ENCODE data around the gene CNDP2.
"Not testable (repeated sequence)": the region's sequence is repeated elsewhere in the genome, so short reads cannot be mapped to it uniquely, and the experiment has no call there.

CNDP2 gene

GRCh38 chr18:74562131-74562730, 66.1 kb downstream of the CNDP2 start:
- TF ChIP-seq, protein P1, sequence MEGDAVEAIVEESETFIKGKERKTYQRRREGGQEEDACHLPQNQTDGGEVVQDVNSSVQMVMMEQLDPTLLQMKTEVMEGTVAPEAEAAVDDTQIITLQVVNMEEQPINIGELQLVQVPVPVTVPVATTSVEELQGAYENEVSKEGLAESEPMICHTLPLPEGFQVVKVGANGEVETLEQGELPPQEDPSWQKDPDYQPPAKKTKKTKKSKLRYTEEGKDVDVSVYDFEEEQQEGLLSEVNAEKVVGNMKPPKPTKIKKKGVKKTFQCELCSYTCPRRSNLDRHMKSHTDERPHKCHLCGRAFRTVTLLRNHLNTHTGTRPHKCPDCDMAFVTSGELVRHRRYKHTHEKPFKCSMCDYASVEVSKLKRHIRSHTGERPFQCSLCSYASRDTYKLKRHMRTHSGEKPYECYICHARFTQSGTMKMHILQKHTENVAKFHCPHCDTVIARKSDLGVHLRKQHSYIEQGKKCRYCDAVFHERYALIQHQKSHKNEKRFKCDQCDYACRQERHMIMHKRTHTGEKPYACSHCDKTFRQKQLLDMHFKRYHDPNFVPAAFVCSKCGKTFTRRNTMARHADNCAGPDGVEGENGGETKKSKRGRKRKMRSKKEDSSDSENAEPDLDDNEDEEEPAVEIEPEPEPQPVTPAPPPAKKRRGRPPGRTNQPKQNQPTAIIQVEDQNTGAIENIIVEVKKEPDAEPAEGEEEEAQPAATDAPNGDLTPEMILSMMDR (IDR thresholded peaks at IDR 0.05; ENCODE audit: insufficient read depth, low read length, poor library complexity, severe bottlenecking) = no peak
- no peak for TF ChIP-seq EZH2phosphoT487 (conservative IDR thresholded peaks at IDR 0.05; ENCODE audit: low read length)
- H3K79me2 ChIP-seq (ENCODE audit: insufficient read depth, low read length) = no peaks in the 10 kb centered on the region
- no peak overlapping the region for H3K4me3 ChIP-seq (ENCODE audit: insufficient read depth, low read length, poor library complexity, severe bottlenecking)
- no peaks in the 10 kb centered on the region for H4K20me1 ChIP-seq (ENCODE audit: low read depth, low read length)
- no peak overlapping the region for H3K27ac ChIP-seq (ENCODE audit: low read depth, low read length)
- no peak overlapping the region for H3K4me2 ChIP-seq (ENCODE audit: low read depth, low read length, poor library complexity, severe bottlenecking)
- H3K27me3 ChIP-seq (ENCODE audit: low read length) = no peaks in the 10 kb centered on the region
- H3K9ac ChIP-seq (ENCODE audit: low read length) = no peak overlapping the region
- H2AFZ ChIP-seq (ENCODE audit: low read depth, low read length, severe bottlenecking) = no peak overlapping the region
- peaks cover 5% of the 10 kb centered on the region; the same call in 1 of the 2 replicates for H3K9me3 ChIP-seq (ENCODE audit: insufficient read depth, low read length)
- H3K9me2 ChIP-seq (replicated peaks; ENCODE audit: insufficient read depth, low read length) = no peaks in the 10 kb centered on the region
- H3F3A ChIP-seq (ENCODE audit: insufficient read depth) = no peaks in the 10 kb centered on the region
- no peaks in the 10 kb centered on the region for H3K36me3 ChIP-seq (ENCODE audit: low read length)

DNA sequence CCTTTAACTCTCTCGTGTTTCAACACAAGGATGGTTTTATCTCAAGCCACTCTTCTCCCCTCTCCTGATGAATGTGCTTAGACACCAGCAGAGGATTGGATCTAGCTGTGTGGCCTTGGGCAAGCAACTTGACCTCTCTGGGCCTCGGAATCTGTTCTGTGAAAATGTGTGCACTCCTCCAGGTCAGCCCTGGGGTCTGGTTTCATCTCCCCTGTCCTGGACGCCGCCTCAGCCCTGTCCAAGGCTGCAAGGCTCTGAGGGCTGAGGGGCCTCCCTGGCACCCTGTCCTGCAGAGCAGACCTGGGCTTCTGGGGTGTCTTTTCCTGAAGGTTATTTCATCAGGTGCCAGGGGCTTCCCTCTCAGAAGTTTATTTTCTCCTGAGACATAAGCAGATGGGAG, 66.6 kb downstream of the CNDP2 start:
- no peak overlapping the region for H3K27ac ChIP-seq (ENCODE audit: low read depth, low read length)
- no peak overlapping the region for H3K4me2 ChIP-seq (ENCODE audit: low read depth, low read length, poor library complexity, severe bottlenecking)
- H3K27me3 ChIP-seq (ENCODE audit: low read length) = no peaks in the 10 kb centered on the region
- H2AFZ ChIP-seq (ENCODE audit: low read depth, low read length, severe bottlenecking) = no peak overlapping the region
- no peaks in the 10 kb centered on the region for H3K9me2 ChIP-seq (replicated peaks; ENCODE audit: insufficient read depth, low read length)
- no peaks in the 10 kb centered on the region for H3K79me2 ChIP-seq (ENCODE audit: insufficient read depth, low read length)
- H3F3A ChIP-seq (ENCODE audit: insufficient read depth) = no peaks in the 10 kb centered on the region
- no peak overlapping the region for H3K9ac ChIP-seq (ENCODE audit: low read length)
- H3K4me3 ChIP-seq (ENCODE audit: insufficient read depth, low read length, poor library complexity, severe bottlenecking) = no peak overlapping the region
- no peaks in the 10 kb centered on the region for H4K20me1 ChIP-seq (ENCODE audit: low read depth, low read length)
- no peaks in the 10 kb centered on the region for H3K36me3 ChIP-seq (ENCODE audit: low read length)
- TF ChIP-seq EZH2phosphoT487 (conservative IDR thresholded peaks at IDR 0.05; ENCODE audit: low read length) = no peak
- TF ChIP-seq, protein P1 (IDR thresholded peaks at IDR 0.05; ENCODE audit: insufficient read depth, low read length, poor library complexity, severe bottlenecking) = no peak
- peaks cover 5% of the 10 kb centered on the region; the same call in 1 of the 2 replicates for H3K9me3 ChIP-seq (ENCODE audit: insufficient read depth, low read length)

- no peak overlapping the region for H2AFZ ChIP-seq (ENCODE audit: low read depth, low read length, severe bottlenecking)
- H3K9ac ChIP-seq (ENCODE audit: low read length) = no peak overlapping the region
- no peaks in the 10 kb centered on the region for H3F3A ChIP-seq (ENCODE audit: insufficient read depth)
- H3K9me3 ChIP-seq (ENCODE audit: insufficient read depth, low read length) = peaks cover 5% of the 10 kb centered on the region; the same call in 1 of the 2 replicates
- H3K36me3 ChIP-seq (ENCODE audit: low read length) = no peaks in the 10 kb centered on the region
- H3K79me2 ChIP-seq (ENCODE audit: insufficient read depth, low read length) = no peaks in the 10 kb centered on the region
- H3K27ac ChIP-seq (ENCODE audit: low read depth, low read length) = no peak overlapping the region
- no peaks in the 10 kb centered on the region for H4K20me1 ChIP-seq (ENCODE audit: low read depth, low read length)
- no peak overlapping the region for H3K4me2 ChIP-seq (ENCODE audit: low read depth, low read length, poor library complexity, severe bottlenecking)
- H3K27me3 ChIP-seq (ENCODE audit: low read length) = no peaks in the 10 kb centered on the region
- no peaks in the 10 kb centered on the region for H3K9me2 ChIP-seq (replicated peaks; ENCODE audit: insufficient read depth, low read length)
- no peak for TF ChIP-seq EZH2phosphoT487 (conservative IDR thresholded peaks at IDR 0.05; ENCODE audit: low read length)
- TF ChIP-seq, protein P1 (IDR thresholded peaks at IDR 0.05; ENCODE audit: insufficient read depth, low read length, poor library complexity, severe bottlenecking) = no peak
- H3K4me3 ChIP-seq (ENCODE audit: insufficient read depth, low read length, poor library complexity, severe bottlenecking) = no peak overlapping the region
These were observed 67.8 kb downstream of the CNDP2 start for GRCh38 chr18:74563999-74564398.

DNA sequence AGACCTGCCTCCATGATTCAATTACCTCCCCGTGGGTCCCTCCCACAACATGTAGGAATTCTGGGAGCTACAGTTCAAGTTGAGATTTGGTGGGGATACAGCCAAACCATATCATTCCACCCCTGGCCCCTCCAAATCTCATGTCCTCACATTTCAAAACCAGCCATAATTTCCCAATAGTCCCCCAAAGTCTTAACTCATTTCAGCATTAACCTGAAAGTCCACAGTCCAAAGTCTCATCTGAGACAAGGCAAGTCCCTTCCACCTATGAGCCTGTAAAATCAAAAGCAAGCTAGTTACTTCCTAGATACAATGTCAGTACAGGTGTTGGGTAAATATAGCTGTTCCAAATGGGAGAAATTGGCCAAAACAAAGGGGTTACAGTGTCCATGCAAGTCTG, 69.0 kb downstream of the CNDP2 start:
- not testable (repeated sequence) for H3K4me3 ChIP-seq (ENCODE audit: insufficient read depth, low read length, poor library complexity, severe bottlenecking); H3K27ac ChIP-seq (ENCODE audit: low read depth, low read length); H4K20me1 ChIP-seq (ENCODE audit: low read depth, low read length); H3K9me3 ChIP-seq (ENCODE audit: insufficient read depth, low read length); H3K9me2 ChIP-seq (replicated peaks; ENCODE audit: insufficient read depth, low read length); H3K9ac ChIP-seq (ENCODE audit: low read length); H3F3A ChIP-seq (ENCODE audit: insufficient read depth); H2AFZ ChIP-seq (ENCODE audit: low read depth, low read length, severe bottlenecking); H3K4me2 ChIP-seq (ENCODE audit: low read depth, low read length, poor library complexity, severe bottlenecking); H3K36me3 ChIP-seq (ENCODE audit: low read length); H3K27me3 ChIP-seq (ENCODE audit: low read length); H3K79me2 ChIP-seq (ENCODE audit: insufficient read depth, low read length)

DNA sequence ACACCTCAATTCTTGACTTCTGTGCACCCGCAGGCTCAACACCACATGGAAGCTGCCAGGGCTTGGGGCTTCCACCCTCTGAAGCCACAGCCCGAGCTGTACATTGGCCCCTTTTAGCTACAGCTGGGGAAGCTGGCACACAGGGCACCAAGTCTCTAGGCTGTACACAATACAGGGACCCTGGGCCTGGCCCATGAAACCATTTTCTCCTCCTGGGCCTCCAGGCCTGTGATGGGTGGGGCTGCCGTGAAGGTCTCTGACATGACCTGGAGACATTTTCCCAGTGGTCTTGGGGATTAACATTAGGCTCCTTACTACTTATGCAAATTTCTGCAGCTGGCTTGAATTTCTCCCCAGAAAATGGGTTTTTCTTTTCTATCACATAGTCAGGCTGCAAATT, 69.8 kb downstream of the CNDP2 start:
- not testable (repeated sequence) for H4K20me1 ChIP-seq (ENCODE audit: low read depth, low read length); H3K9ac ChIP-seq (ENCODE audit: low read length); H3F3A ChIP-seq (ENCODE audit: insufficient read depth); H3K27ac ChIP-seq (ENCODE audit: low read depth, low read length); H3K4me2 ChIP-seq (ENCODE audit: low read depth, low read length, poor library complexity, severe bottlenecking); H3K4me3 ChIP-seq (ENCODE audit: insufficient read depth, low read length, poor library complexity, severe bottlenecking); H3K9me3 ChIP-seq (ENCODE audit: insufficient read depth, low read length); H3K27me3 ChIP-seq (ENCODE audit: low read length); H2AFZ ChIP-seq (ENCODE audit: low read depth, low read length, severe bottlenecking); H3K79me2 ChIP-seq (ENCODE audit: insufficient read depth, low read length); H3K9me2 ChIP-seq (replicated peaks; ENCODE audit: insufficient read depth, low read length); H3K36me3 ChIP-seq (ENCODE audit: low read length)

Measured in SU-DHL-6 (cell line).